Amniotic epithelial cell (primary cell): ENCODE results near the gene PEX11A.

Experiments used
- DNase-seq: peaks from one replicate; pipeline ENCODE4 v3.0.0-alpha.2; 2010; ENCODE audit warnings: low read depth

The PEX11A gene

GRCh38 chr15:89675606-89676005, 14.9 kb downstream of the PEX11A start:
- no peak for DNase-seq

- no peak for DNase-seq
Measured at GRCh38 chr15:89674526-89674925, 16.0 kb downstream of the PEX11A start.

- peak; percentile 22 for DNase-seq
Measured at GRCh38 chr15:89673165-89673512, 17.4 kb downstream of the PEX11A start.

GRCh38 chr15:89672221-89673164, 18.1 kb downstream of the PEX11A start:
- peak; percentile 7 for DNase-seq

GRCh38 chr15:89671687-89672086, 18.9 kb downstream of the PEX11A start:
- no peak for DNase-seq

- DNase-seq: no peak
Measured at GRCh38 chr15:89670971-89671560, 19.5 kb downstream of the PEX11A start.

- no peak for DNase-seq
Measured at GRCh38 chr15:89669941-89670340, 20.6 kb downstream of the PEX11A start.

- no peak for DNase-seq
Measured at GRCh38 chr15:89669309-89669865, 21.2 kb downstream of the PEX11A start.

GRCh38 chr15:89668171-89668570, 22.4 kb downstream of the PEX11A start:
- DNase-seq: no peak

- no peak for DNase-seq
Measured at GRCh38 chr15:89667706-89667960, 22.9 kb downstream of the PEX11A start.

- no peak for DNase-seq
Measured at GRCh38 chr15:89666858-89667705, 23.5 kb downstream of the PEX11A start.

- DNase-seq: no peak
Measured at GRCh38 chr15:89666184-89666857, 24.2 kb downstream of the PEX11A start.

GRCh38 chr15:89665449-89666181, 24.9 kb downstream of the PEX11A start:
- peak; percentile 47 for DNase-seq

GRCh38 chr15:89664441-89665350, 25.9 kb downstream of the PEX11A start:
- no peak for DNase-seq

- peak; percentile 96 for DNase-seq
Measured at GRCh38 chr15:89662893-89663626, 27.5 kb downstream of the PEX11A start.

GRCh38 chr15:89660556-89660955, 30.0 kb downstream of the PEX11A start:
- DNase-seq: no peak

GRCh38 chr15:89659295-89659694, 31.3 kb downstream of the PEX11A start:
- no peak for DNase-seq

- peak; percentile 5 for DNase-seq
Measured at GRCh38 chr15:89657686-89658200, 32.8 kb downstream of the PEX11A start.

GRCh38 chr15:89656116-89656815, 34.3 kb downstream of the PEX11A start:
- peak; percentile 29 for DNase-seq
